HG02571 (cell line): ENCODE measurements around the gene MYO6.

ENCODE experiments used
- ATAC-seq: cut with Tn5 transposase; IDR thresholded peaks from one replicate; pipeline ENCODE4 v1.9.1; 2021; ENCODE audit warnings: mild to moderate bottlenecking, moderate library complexity; ENCODE audit not compliant: unreplicated experiment

The MYO6 gene

GRCh38 chr6:75940564-75940963 lies 191.5 kb downstream of the MYO6 start:
- no peak for ATAC-seq

GRCh38 chr6:75941509-75941908 lies 192.5 kb downstream of the MYO6 start:
- no peak for ATAC-seq

GRCh38 chr6:75943381-75943780 lies 194.3 kb downstream of the MYO6 start:
- ATAC-seq = no peak

- ATAC-seq = no peak
Measured at GRCh38 chr6:75946146-75946831, 197.2 kb downstream of the MYO6 start.

- no peak for ATAC-seq
Measured at GRCh38 chr6:75947935-75948334, 198.9 kb downstream of the MYO6 start.

- ATAC-seq = no peak
Measured at GRCh38 chr6:75952128-75952527, 203.1 kb downstream of the MYO6 start.

- ATAC-seq = no peak
Measured at GRCh38 chr6:75963569-75963968, 214.5 kb downstream of the MYO6 start.

- ATAC-seq = no peak
Measured at GRCh38 chr6:75968143-75968542, 219.1 kb downstream of the MYO6 start.
